Measurements from ENCODE around the gene PRR12.
A peak's percentile ranks its signal among the peaks of the same experiment; 100 is the strongest.
"Not testable (repeated sequence)": the region's sequence is repeated elsewhere in the genome, so short reads cannot be mapped to it uniquely, and the experiment has no call there.

Gene PRR12

DNA sequence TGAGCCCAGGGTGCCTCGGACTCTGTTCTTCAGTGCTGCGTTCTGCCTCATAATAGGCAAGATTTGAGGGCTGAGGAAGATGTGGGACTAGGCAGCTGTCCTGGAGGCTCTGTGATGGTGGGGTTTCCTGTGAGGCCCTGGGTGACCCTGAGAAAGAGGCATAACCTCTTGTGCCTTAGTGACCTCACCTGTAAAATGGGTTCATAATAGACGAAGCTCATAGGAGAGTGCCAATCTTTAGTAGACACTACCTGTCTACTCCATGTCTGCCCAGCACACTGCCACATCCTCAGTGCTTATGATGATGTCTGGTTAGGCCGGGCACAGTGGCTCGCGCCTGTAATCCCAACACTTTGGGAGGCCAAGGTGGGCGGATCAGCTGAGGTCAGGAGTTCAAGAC, 25.6 kb downstream of the PRR12 start:
- DNase-seq (ENCODE audit: low read depth in 3 of 3), result no peak

DNA sequence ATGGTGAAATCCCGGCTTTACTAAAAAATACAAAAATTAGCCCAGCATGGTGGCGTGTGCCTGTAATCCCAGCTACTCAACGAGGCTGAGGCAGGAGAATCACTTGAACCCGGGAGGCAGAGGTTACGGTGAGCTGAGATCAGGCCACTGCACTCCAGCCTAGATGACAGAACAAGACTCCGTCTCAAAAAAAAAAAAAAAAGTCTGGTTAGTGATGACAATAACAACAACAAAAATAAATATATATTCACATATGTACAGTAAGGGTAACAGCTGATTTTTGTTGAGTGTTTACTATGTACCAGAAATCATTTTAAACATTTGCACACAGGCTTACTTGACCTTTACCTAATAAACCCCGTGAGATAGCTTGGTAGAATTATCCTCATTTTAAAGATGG, 26.0 kb downstream of the PRR12 start:
- no peak for DNase-seq (ENCODE audit: low read depth in 3 of 3)

DNA sequence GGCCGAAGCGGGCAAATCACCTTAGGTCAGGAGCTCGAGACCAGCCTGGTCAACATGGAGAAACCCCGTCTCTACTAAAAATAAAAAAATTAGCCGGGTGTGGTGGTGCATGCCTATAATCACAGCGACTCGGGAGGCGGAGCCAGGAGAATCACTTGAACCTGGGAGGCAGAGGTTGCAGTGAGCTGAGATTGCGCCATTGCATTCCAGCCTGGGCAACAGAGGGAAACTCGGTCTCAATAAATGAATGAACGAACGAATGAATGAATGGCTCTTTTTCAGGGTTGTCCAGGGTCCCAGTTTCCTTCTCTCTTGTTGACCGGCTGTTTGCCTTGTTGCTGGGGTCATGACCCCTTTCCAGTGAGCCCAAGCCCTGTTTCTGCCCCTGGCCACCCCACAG, 26.9 kb downstream of the PRR12 start:
- not testable (repeated sequence) for DNase-seq (ENCODE audit: low read depth in 3 of 3)

DNA sequence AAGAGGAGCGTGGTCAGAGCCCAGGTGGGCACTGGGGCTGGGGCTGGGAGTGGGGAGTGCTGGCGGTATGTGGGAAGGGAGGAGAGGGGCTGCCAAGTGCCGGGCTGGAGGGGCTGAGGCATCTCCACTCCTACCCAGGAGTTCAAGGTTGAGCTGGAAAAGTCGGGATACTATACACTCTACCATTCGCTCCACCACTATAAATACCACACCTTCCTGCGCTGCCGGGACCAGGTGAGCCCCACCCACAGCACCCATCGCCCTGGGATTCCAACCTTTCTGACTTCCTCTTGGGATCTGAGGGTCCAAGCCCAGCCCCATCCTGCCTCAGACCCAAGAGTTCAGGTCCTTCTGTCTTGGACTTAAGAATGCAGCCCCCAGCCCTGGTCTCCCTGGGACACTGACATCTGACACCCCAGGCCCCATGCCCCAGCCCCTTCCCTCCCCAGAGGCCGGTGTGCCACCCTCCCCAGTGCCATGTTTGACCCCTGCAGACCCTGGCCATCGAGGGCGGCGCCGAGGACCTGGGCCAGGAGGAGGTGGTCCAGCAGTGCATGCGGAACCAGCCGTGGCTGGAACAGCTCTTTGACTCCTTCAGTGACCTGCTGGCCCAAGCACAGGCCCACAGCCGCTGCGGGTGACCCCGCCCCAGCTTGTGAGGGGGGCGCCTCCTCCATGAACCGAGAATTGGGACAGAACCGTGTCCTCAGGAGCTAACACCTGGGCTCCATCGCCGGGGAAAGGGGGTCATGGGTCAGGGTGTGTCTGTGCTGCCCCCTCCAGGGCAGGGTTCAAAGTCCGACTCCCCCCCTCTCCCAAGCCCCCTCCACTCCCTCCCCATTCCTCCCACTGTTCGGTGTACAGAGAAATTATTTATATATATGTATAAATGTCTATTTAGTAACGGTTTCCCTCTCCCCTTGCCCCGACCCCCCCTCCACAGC, 34.3 kb downstream of the PRR12 start:
- no peak for DNase-seq (ENCODE audit: low read depth in 3 of 3)

DNA sequence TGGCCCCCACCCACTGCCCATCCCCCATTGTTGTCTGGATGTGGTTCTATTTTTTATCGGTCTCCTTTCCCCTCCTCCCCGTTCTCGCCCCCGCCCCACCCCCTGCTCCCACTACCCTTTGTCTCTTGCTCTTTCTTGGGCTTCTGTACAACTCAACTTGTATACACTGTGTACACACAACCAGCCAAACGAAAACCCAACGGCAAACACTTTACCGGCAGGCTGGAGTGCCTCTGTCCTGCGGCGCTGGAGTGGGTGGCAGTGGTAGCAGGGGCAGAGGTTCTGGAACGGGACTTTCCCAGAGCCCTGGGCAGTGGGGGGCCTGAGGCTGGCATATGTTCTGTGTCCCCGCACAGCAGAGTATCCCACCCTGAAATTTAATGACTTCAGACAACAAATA, 35.2 kb downstream of the PRR12 start:
- no peak for DNase-seq (ENCODE audit: low read depth in 3 of 3)

DNA sequence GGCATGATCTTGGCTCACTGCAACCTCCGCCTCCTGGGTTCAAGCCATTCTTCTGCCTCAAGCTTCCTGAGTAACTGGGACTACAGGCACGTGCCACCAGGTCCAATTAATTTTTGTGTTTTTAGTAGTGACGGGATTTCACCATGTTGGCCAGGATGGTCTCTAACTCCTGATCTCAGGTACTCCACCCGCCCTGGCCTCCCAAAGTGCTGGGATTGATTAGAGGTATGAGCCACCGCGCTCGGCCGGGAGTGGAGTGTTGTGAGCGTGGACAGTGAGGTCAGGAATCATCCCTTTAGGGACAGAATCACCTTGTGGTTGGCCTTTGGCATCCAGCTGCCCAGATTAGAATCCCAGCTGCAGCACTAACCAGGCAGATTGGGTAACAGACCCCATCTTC, 38.7 kb downstream of the PRR12 start:
- no peak for DNase-seq (ENCODE audit: low read depth in 3 of 3)

DNA sequence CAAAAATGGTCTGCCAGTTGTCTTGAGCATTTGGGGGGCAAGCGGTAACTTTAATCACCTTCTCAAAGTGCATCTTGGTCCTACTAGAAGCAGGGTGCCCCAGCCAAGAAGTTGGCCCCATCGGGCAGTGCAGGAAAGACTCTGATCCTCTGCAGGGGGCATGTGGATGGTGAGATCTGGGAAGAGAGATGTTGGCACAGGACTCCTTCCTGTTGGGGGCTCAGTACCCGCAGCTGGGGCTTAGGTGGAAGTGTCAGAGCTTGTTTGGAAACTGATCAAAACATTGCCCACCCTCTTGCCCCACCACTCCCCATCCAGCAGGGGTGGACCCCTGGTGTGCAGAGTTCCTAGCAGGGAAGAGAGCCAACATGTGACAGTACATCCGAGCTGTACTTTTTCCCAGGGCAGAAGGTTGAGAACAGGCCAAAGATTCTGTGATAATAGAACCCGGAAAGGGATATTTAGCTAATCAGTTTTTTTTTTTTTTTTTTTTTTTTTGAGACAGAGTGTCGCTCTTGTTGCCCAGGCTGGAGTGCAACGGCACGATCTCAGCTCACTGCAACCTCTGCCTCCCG, 40.1 kb downstream of the PRR12 start:
- DNase-seq (ENCODE audit: low read depth in 3 of 3), result no peak

DNA sequence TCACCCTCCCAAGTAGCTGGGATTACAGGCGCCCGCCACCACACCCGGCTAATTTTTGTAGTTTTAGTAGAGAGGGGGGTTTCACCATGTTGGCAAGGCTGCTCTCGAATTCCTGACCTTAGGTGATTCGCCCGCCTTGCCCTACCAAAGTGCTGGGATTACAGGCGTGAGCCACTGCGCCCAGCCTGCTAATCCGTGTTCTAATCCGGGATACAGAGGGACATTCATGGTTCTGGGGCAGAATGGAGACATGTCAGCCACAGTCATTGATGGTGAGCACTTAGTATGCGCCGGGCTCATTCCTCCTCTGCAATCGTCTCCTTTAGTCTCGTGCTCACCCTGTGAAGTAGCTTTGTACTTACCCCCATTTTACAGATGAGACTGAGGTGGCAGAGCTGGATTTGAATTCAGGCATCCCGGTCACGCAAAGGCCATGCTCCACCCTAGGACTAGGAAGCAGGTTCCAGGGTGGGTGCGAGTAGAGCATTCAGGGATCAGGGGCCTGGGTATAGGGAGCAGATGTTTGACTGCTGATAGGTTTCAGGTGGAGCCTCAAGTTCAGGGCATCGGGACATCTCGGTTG, 40.7 kb downstream of the PRR12 start:
- DNase-seq (ENCODE audit: low read depth in 3 of 3), result no peak

DNA sequence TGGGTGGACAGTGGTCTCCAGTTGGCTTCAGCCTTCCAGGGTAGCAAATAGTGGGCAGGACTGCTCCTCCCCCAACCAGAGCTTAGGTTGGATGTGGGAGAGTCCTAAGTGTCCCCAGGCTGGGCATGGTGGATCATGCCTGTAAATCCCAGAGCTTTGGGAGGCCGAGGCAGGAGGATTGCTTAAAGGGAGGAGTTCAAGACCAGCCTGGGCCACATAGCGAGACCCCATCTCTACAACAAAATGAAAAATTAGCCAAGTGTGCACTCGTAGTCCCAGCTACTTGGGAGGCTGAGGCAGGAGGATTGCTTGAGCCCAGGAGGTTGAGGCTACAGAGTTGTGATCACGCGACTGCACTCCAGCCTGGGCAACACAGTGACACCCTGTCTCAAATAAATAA, 41.6 kb downstream of the PRR12 start:
- no peak for DNase-seq (ENCODE audit: low read depth in 3 of 3)

DNA sequence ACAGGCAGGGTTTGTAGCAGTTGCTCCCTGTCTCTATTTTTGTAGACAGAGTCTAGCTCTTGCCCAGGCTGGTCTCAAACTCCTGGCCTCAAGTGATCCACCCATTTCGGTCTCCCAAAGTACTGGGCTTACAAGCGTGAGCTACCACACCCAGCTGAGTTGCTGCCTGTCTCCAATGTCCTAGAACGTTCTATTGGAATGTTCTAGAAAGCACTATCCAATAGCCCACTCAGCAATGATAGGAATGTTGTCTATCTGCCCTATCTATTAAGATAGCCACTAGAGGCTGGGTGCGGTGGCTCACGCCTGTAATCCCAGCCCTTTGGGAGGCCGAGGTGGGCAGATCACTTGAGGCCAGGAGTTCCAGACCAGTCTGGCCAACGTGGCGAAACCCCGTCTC, 42.3 kb downstream of the PRR12 start:
- DNase-seq (ENCODE audit: low read depth in 3 of 3), result not testable (repeated sequence)

DNA sequence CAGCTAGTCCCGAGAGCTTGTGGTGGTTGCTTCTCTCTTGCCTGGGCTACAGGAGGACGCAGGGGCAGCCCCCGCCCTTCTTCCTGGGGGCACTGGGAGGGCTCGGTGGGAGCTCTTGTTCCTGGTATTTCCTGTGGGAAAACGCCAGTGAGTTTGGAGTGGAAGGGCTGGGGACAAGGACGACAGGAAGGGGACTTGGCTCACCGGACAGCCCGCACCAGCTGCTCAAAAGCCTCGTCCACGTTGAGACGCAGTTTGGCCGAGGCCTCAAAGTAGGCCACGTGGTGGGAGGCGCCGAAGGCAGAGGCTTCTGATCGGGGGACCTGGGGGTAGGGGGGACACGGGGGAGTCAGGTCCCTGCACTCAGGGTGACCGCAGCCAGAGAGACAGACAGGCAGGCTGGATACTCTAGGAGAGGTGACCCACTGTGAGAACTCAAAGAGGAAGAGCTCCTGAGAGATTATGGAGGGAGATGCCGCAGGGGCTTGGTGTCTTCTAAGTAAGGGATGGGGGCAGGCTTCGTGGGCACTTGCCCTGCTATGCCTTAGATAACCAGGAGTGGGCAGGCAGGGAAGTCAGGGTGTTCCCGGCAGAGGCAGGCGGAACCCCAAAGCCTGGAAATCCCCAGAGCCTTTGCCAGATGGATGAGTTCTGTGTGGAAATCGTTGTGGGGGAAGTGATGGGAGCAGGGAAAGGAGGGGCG, 44.7 kb downstream of the PRR12 start:
- no peak for DNase-seq (ENCODE audit: low read depth in 3 of 3)

DNA sequence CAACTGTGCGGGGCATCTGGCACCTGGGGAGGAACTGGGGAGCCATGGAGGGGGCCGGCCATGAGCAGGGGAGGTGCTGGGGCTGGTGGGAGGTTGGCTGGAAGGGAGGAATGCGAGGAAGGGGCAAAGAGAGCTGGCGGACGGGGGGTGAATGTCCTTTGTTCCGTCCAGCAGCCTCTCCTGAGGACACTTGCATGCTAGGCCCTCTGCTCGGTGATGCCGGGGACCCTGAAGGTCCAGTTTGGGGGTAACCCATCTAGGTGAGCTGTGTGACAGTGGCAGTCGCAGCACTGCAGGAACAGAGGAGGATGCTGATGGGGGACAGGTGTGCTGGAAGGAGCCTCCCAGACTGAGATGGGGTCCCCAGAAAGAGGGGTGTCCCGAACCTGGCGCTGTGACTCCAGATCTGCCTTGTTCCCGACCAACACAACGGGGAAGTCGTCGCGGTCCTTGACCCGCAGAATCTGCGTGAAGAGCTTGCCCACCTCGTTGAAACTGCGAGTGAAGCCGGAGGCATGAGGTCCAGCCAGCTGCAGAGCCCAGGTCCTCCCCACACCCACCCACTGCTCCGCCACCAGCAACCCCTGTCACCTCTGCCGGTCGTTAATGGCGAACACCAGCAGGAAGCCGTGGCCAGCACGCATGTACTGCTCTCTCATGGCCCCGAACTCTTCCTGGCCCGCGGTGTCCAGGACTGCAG, 45.4 kb downstream of the PRR12 start:
- no peak for DNase-seq (ENCODE audit: low read depth in 3 of 3)

DNA sequence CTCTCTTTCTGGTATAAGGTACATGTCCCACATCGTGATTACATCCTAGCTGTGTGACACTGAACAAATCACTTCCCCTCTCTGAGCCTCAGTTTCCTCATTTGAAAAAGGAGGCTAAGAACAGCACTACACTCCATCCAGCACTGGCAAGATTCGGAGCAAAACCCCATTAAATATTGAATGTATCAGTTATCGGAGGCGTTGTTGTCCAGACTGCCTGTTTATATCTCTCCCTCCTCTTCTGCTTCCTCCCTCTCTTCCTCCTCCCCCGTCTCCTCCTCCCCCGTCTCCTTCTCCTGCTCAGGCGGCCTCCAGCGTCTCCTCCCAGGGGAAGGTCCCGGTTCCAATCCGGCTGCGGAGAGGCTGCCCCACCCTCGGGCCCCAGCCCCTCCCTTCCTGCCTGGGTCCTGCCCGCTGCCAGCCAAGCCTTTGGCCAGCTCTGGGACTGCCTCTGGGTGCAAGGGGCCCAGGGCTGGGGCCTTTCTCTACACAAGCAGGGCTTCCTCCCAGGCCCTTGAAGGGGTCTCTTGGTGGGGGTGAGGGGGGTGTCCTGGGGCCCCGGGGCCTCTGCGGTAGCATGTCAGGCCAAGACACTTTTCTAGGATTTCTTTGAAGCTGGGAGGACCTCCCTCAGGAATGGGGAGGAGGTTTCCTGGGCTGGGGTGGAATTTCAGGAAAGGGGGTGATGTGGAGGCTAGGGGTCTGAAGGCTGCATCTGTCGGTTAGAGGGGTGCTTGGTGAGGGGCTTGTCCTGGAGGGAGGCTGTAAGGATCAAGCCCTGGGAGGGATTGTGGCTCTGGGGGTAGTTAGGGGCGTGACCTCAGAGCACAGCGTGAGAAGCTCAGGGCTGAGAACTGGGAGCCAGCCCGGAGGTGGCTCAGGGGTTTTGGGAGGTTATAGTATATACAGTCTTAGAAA, 47.1 kb downstream of the PRR12 start:
- DNase-seq (ENCODE audit: low read depth in 3 of 3), result no peak

DNA sequence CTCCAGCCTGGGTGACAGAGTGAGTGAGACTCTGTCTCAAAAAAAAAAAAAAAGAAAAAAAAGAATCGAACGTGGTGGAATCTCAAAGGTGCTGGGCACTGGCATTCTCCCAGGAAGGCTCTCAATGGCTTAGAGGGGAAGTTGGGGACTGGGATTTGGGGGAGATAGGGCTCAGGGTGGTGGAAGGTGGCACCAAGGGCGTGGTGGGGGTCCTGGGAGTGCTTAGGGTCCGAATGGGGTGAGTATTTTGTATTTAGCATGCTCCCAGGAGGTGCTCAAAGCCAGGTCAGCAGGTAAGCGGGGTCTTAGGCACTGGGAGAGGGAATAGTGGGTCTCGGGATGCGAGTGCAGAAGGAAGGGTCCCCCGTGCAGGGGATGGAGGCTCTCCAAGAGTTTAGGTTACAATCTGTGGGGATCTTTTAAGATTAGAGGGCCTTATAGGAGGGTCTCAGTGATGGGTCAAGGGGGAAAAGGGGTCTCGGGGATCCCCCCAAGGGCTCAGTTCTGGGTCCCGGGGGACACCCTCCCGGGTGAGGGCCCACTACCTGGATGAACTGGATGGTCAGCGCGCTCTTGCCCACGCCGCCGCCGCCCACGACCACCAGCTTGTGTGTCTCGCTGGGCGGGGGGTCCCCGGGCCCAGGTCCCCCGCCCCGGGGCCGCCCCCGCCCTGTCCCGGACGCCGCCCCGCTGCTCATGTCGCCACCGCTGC, 48.6 kb downstream of the PRR12 start:
- no peak for DNase-seq (ENCODE audit: low read depth in 3 of 3)

DNA sequence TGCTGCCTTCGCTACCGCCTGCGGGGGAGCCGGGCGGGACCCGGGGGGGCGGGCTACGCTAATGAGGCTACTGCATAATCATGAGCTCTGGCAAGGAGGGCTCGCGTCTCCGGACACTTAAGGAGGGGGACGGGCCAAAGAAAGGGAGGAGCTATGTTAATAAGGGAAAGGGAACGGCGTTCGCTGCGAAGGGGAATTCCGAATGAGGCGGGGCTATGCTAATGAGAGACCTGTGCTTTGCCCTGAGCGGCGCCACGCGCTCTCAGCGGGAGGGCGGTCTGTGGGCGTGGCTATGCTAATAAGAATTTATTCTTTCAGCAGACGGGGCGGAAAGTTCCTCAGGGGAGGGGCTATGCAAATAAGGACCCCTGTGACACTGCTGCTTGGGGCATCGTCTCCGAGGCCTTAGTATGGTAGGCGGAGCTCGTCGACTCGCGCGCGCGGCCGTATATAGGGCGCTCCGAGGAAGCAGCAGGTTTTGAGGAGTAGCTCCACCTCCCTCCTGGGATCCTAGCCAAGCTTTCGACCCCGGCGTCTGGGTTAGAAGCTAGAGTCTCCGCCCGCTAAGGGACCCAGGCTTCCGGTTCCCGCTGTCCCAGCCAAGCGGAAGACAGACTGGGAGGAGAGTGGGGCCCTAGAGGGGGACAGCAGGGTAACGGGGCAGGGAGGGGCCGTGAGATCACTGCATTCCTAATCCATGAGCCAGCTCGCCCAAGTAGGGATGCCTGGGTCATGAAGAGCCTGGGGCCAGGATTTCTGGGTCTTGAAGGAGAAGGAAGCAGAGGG, 49.3 kb downstream of the PRR12 start, which contains the start of gene RRAS:
Gene RRAS, minus strand, starts transcription at position 31 of the 786 bp plus-strand sequence. CDS start 45 bp downstream, outside the sequence.
- DNase-seq (ENCODE audit: low read depth in 3 of 3), result peak; percentile 99 to 100 (median 100)

DNA sequence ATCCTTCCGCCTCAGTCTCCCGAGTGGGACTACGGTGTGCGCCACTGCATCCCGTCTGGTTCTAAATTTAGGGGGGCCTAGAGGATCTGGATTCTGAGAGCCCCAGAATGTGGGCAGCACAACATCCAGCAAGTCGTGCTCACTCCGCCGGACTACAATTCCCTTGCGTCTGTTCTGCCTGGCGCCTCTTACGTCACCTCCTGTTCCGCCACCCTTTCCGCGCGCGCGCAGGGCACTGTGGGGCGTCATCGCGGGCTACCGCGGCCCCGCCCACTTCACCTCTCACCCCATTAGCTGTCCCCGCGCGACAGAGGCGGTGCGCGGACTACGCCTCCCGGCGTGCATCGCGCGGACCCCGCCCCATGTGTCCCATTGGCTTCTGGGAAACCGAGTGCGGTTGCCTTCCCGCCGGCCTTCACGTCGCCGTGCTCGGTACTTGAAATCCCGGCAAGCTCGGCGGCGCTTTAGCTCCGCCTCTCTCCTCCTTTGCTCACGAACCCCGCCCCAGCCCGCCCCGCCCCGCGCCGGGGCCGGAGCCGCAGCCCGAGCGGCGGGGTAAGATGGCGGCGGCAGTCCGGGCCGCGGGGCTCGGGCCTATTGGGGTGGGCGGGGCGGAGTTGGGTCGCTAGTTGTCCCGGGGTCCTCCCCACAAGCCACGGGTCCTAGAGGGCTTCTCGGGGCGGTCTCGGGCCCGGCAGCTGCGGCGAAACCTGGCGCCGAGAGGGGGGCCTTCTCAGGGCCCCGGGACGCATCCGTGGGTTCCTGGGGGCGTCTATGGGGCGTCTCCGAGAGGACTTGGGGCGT, 50.9 kb downstream of the PRR12 start, which contains the start of gene SCAF1:
Gene SCAF1, plus strand, starts transcription at position 522 of the 804 bp plus-strand sequence. CDS start 2,818 bp downstream, outside the sequence.
- peak; percentile 97 to 99 (median 99) for DNase-seq (ENCODE audit: low read depth in 3 of 3)

DNA sequence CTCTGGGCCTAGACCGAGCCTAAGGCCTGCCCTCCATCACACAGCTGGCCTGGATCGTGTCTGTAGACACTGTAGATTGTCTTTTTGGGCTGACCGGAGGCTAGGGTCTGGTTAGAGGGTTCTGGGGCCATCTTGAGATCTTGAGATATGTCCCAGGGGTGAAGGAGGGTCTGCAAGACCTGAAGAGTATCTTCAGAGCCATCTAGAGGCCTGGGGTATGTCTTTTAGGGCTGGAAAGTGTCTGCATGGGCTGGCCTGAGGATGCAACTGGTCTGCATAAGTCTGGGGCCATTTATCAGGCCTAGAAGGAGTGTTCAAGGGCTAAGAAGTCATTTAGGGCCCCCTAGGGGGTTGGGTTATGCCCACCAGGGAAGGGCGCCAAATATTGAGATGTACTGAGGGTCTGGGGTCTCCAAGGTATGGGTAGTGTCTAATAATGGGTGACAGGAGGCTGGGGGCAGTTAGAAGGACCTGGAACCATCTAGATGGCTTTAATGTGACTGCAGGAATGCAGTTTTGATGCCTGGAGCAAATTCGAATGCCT, 51.6 kb downstream of the PRR12 start:
- no peak for DNase-seq (ENCODE audit: low read depth in 3 of 3)

DNA sequence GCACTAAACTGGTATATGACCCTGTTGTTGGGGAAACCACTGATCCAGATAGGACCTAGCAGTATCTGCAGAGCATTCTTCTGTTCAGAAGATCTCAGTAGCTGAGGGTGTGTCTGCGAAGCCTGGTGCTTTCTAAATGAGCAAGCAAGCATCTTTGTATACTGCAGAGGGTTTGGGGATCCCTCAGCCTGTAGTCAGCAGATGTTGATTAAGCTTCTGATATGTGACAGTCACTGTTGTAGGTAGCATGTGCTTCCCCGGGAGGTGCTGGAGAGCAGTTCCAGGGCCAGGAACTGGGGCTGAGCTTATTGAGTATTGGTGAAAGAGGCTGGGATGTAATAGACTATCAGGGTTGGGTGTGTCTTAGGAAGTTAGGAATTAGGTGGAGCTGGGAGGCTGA, 52.5 kb downstream of the PRR12 start:
- DNase-seq (ENCODE audit: low read depth in 3 of 3), result no peak

All from stimulated activated CD4-positive, alpha-beta T cell treated with anti-CD3 and anti-CD28 coated beads, TNF-alpha, amount 100 ng/mL, for 24 hours (primary cell).